Muscle of back (tissue), 13 donors: Measurements from ENCODE around the gene HGD. TPM values are rescaled to one million over a fixed set of nuclear protein-coding genes. Genes with fewer than 3 reads are reported as not detected.
A peak's percentile ranks its signal among the peaks of the same experiment; 100 is the strongest.
"Not testable (repeated sequence)": the region's sequence is repeated elsewhere in the genome, so short reads cannot be mapped to it uniquely, and the experiment has no call there.

Experiments
- DNase-seq, 3 donors: peaks; one replicate each; pipeline versions ENCODE4 v3.0.0 to v3.0.0-alpha.2; 2013
- long read RNA-seq, 9 donors: transcript quantifications; one replicate each; lab custom pipeline, GENCODE V29; 2026
- polyA plus RNA-seq, 10 donors: library from polyadenylated mRNA; unstranded; fragments of 120-200 nt; gene quantifications; one replicate each; pipeline ENCODE4 v1.2.1, GENCODE V29; 2013; ENCODE audit not compliant: insufficient read length in 10 of 10

Gene HGD, protein sequence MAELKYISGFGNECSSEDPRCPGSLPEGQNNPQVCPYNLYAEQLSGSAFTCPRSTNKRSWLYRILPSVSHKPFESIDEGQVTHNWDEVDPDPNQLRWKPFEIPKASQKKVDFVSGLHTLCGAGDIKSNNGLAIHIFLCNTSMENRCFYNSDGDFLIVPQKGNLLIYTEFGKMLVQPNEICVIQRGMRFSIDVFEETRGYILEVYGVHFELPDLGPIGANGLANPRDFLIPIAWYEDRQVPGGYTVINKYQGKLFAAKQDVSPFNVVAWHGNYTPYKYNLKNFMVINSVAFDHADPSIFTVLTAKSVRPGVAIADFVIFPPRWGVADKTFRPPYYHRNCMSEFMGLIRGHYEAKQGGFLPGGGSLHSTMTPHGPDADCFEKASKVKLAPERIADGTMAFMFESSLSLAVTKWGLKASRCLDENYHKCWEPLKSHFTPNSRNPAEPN
- polyA plus RNA-seq = under 1 TPM in 6 of 10 donors, not detected in 4; 0.10 to 0.53 (median 0.22) TPM
- long read RNA-seq, donor 1 = 0 reads
- long read RNA-seq, donor 2 = 0 reads
- long read RNA-seq, donor 3 = 0 reads
- long read RNA-seq, donor 4 = 0 reads
- long read RNA-seq, donor 5 = 0 reads
- long read RNA-seq, donor 6 = 0 reads
- long read RNA-seq, donor 7 = 0 reads
- long read RNA-seq, donor 8 = 0 reads
- long read RNA-seq, donor 9 = 0 reads

DNA sequence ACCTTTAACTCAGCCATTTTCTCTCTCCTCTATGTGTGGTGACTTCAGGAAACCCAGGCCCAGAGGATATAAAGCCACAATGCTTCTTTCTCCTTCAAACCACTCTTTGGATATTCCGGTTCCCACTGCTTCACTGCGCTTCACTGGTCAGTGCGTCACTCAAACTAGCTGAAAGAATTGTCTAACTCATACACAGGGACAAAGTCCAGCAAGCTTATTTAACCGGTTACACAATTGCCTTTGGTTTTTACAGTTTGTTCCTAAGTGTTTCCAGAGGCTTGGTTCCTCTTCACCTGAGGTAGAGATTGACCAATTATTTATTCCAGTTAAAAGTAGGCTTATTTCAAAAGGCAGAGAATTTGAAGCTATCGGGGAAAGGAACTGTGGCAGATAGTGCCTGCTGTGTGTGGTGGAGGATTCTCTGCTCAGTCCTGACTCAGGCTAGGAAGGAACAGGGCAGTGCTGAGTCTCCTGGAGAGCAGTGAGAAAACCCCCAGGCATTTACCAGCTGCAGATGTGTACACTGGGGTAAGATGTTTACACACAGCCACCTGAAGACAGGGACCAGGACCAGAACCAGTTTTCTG lies at the start of gene HGD:
TSS of gene HGD (minus strand) at position 145 of the 587 bp plus-strand sequence. CDS start at position 17, 128 bp downstream.
- DNase-seq = no peak

DNA sequence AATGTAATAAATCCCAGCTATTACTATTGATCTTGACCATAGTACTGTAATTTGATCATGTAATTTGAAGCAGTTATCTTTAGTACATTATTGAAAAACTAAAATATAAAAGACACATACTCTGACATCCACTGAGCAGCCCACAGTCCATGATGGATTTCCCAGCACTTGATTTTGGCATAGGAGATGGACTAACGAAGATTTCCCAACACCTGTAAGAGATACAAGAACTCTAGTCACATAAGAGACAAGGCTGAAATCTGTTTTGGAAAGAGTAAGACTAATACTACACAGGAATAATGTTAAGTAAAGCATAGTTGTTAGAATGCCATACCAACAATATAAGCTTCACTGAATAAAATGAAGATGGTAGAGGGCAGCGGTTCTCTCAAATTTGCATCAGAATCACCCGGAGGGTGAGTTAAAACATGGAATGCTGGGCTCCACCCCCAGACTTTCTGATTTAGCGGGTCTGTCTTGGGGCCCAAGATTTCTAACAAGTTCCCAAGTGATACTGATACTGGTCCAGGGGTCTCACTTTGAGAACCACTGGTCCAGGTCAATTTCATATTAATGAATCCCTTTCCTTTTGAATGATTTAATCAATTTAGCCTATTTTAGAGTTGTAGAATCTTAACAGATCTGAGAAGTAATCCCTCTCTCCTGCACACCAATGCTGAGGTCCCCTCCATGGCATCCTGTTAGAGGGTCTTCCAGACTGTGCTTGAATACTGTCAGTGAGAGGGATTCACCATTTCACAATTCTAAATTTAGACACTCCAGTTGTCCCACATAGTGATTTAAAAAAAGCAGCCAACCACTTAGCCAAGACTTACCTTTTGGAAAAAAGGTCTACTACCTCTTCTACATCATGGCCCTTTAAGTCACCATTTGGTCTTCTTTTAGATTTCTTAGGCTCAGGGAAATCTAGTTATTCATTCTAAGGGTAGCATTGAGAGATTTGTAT lies 48.8 kb upstream of the HGD start:
- DNase-seq = no peak

DNA sequence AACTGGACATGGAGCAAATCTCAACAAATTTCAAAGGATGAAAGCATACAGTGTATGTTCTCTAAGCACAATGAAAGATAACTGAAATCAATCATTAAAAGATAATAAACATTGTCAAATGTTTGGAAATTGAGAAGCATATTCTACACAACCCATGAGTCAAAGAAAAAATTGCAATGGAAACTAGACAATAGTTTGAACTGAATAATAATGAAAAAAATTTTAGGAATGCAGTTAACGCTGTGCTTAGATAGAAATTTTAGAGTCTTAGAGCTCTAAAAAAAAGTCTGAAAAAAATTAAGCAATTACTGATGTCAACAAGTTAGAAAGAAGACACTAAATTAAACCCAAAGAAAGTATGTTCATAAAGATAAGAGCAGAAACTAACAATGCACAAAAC lies 44.8 kb upstream of the HGD start:
- no peak for DNase-seq

DNA sequence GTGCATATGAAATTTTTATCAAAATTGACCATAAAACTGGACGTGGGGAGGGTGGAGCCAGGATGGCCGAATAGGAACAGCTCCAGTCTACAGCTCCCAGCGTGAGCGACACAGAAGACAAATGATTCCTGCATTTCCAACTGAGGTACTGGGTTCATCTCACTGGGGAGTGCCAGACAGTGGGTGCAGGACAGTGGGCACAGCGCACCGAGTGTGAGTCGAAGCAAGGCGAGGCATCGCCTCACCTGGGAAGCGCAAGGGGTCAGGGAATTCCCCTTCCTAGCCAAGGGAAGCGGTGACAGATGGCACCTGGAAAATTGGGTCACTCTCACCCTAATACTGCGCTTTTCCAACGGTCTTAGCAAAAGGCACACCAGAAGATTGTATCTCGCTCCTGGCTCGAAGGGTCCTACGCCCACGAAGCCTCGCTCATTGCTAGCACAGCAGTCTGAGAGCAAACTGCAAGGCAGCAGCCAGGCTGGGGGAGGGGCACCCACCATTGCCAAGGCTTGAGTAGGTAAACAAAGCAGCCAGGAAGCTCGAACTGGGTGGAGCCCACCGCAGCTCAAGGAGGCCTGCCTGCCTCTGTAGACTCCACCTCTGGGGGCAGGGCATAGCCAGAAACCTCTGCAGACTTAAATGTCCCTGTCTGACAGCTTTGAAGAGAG lies 37.3 kb upstream of the HGD start:
- not testable (repeated sequence) for DNase-seq

DNA sequence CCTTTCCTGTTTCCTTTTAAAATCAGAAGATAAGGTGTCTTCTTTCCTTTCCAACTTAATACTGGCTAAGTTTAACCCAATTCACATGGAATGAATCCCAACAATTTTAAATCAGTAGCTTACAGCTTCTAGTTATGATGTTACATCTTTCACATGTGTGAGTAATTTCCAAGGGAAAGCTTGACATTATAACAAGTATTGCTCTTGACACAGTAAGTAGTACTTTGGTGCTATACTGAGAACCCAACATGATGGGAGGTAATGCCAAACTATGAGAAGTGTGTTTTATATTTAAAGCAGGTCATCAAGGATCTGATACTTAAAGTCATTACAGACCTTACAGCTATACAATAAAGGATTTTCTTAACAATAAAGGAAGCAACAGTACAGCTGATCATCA lies 31.2 kb upstream of the HGD start:
- DNase-seq = no peak

DNA sequence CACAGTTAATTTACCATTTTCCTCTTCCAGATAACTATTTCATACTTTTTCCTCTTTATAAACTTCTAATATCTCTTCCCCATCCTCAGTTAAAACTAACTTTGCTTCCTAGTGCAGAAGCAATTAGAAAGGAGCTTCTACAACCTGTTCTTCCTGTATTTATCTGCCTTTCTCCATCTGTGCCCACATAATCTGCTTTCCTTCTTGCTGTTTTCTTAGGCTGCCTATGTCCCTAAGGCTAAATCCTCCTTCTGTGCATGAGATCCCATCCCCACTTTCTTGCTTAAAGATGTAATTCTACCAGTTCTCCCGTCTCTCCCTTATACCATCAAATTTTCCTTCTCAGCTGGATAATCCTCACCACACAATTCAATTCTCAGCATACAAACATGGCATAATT lies 28.3 kb upstream of the HGD start:
- DNase-seq = no peak

DNA sequence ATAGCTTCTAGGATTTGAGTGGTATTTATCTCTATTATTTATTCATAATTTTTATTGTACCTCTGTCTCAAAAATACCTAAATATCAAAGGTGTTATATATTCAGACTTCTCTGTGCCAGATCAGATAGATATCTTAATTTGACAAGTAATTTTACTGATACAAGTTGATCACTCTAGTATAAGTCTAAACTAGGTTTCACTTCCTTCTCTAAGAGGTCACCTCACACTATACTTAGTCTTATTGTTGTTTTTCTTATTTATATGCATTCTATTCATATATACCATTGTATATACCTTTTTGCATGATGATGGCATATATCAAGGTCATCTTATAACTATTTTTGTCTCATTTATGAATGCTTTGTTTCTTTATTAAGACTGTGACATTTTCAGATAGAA lies 26.4 kb upstream of the HGD start:
- DNase-seq = no peak

DNA sequence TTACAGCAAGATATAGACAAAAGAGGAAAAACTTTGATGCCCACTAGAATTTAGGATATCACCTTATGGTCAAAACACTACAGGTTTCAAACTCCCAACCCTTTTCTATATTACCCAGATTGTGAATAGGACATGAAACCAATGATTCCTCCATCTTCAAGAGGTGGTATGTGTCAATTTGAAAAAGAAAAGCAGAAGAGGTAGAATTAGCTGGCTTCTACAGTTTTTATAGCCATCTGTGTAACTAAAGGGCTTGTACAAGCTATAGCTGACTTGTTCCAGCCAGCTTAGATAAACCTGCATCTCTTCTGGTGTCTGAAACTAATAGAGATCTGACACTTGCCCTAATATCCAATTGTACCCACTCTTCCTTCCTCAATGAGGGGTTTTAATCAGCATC lies 24.9 kb upstream of the HGD start:
- DNase-seq = no peak

DNA sequence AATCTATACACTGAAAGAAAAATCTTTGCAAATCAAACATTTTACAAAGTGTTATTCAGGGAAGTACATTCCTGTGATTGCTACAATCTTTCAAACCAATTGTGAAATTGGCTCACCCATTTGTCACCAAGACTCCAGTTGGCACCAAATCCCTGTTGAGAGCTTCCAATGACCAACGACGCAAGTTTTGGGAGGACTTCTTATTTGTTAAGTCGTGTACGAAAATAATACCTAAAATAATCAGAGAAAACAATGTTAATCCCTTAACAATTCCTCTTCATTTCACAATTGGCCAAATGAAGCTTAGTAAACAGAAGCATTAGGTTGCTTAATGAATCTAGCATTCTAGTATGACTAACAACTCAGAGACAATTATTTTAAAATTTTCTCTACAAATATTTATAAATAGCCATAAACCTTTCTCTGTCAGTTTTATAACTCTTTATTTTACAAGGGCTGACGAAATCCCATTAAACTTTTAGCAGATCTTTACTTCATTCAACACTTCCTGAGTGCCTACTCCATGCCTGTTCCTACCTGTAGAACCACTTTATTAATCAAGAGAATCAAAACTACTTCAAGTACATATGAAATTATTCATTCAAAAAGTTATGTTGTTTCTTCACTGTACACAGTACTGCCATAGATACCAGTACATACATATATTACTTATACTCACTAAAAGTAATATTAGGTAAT lies 24.0 kb upstream of the HGD start:
- no peak for DNase-seq

DNA sequence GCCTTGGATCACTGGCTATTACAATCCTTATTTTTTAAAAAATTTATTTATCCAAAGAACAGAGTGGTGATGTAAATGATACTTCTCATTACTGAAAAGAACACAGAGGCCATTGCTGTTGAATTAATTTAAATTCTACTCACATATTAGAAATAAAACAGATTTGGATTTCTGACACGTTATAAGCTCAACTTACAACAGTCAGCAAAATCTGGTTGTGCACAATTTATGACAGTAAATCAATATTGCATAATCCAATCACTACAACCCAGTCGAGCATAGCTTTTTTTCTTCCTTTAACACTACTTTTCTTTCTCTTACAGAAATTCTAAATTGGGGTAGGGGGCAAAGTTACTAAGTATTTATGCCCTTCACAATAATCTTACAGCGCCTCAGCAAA lies 17.3 kb upstream of the HGD start:
- no peak for DNase-seq

DNA sequence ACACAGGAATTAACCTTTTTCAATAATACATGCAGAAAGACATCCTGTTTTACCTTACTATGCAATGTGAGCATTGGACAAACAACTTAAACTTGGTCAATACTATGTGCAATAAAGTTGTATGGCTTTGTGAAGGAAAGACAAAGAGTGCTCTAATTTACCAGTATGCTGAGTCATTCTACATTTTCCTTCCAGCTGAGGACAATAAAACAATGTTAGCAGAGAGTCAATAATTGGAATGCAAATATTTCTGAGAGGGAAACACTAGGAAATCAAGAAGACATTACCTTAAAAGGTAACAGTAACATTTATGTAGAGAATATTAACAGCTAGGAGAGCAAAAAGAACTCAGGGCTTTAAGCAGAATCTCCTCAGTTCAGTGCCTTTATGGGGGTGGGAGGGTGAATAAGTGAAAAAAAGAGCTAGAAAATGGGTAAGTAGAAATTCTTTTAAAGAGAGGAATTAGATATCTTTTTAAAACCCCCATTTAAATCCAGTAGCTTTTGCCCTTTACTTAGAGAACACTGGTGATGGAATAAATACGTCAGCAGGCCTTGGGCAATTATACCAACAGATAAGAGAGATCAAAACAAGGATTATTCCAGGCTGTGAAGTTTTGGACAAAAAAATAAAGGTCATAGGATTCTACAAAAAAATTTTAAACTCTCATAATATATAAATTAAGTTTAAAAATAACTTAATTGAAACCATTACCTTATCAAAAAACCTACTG lies 11.6 kb upstream of the HGD start:
- DNase-seq = peak in 1 of 3 donors; percentile 21

DNA sequence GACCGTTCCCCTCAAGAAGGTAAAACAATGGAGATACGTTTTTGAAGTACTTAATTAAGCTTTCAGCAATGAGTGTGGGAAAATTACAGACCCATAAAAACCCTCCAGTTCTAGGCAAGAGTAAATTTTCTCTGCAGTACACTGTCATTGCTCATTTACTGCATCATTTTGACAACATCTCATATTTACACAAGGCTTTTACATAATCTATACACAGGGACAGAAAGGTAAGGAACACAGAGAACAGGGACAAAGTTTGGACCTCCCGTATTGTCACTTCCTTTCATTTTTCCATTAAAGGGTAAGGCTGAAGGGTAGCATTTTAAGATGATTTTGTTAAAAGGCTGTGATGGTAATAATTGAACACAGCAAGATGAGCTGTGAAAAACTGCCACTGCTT lies 7.4 kb upstream of the HGD start:
- DNase-seq = no peak

DNA sequence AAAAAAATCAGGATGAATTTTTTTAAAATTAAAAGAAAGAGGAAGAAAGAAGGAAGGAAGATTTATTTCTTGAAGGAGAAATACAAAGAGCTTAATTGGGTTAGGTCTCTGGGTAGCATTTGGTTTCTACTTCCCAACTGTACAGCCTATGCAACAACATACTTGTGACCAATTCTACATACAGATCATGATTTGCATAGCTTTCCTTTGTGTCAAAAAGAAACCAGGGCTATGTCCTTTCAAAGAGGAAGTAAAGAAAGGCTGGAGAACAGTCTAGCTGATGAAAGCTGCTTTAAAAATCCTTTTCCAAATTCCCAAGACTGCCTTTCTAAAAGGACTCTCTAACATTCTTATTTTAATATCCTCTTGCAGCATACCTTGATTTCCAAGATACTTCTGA lies 6.1 kb upstream of the HGD start:
- DNase-seq = peak in 2 of 3 donors; percentile 9 to 49

DNA sequence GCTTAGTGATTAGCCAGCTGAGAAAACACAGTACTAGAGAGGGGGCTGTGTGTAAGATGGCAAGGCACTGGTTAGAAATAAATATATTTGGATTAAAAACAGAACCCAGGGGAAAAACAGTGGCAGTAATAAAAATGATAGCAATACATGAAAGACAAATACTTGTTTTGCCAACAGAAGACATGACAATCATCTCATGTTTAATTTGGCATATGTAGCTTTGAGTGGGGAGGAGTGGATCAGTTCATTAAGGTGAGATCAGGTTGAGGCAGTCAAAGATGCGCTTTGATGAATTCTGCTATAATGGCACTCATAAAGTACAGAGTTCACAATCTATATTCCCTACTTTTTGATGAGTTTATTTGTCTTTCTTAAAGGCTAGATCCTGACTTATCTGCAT lies 3.4 kb upstream of the HGD start:
- no peak for DNase-seq

DNA sequence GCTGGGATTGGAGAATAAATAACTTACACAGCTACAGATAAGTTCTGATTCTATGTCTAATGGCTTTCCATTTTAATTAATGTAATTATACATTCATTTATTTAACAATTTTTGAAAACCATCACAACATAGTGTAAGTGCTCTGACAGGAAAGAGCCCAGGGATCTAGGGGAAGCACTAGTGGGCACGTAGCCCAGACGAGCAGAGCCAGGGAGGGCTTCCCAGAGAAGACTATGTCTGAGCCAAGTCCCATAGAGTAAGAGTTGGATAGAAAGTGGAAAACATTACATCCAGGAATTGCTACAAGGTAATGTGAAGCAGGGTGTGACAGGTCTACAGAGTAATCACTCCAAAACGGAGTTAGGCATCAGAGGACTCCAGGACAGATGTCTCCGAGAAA lies 2.9 kb upstream of the HGD start:
- peak in 1 of 3 donors; percentile 5 for DNase-seq

DNA sequence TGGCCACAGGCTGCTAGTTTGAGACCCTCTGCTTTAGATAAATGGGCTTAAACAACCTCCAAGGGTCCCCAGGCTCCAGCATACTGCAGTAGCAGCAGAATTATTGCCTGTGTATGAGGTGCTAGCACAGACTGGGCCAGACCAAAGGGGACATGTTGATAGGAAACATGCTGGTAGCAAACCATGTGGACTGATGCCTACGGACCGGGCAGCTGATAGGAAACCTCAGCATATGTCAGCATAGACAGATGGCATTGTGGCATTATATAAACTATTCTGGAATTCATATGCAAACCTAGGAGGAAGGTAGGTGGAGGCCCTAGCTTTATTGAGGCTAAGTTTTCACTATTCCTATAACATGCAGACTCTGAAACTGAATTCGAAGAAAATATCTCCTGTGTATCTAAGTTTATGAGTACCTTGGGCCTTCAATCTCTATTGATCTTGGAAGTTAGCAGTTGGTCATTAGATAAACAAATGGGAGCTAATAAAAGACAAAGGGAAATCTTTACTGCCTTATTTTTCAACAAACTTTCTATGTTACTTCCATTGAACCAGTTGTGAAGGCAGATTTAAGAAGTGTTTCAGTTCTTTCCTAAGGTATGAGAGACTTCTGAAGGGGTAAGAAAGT lies 1.7 kb upstream of the HGD start:
- DNase-seq = no peak

DNA sequence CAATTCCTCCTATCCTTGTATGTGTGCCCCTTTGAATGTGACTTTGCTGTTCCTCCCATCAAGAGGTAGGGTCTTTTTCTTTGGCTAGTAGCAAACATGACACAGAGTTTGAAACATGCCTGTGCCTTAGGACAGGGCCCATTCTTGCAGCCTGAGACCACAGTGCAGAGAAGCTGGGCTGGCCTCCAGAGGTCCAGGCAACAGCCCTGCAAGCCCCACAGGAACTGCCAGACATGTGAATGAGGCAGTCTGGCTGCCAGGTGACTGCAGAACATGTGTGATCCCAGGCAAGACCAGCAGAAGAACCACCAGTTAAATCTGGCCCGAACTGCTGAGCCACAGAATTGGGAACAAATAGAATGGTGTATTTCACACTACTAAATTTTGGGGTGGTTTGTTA lies 1.2 kb upstream of the HGD start:
- no peak for DNase-seq

DNA sequence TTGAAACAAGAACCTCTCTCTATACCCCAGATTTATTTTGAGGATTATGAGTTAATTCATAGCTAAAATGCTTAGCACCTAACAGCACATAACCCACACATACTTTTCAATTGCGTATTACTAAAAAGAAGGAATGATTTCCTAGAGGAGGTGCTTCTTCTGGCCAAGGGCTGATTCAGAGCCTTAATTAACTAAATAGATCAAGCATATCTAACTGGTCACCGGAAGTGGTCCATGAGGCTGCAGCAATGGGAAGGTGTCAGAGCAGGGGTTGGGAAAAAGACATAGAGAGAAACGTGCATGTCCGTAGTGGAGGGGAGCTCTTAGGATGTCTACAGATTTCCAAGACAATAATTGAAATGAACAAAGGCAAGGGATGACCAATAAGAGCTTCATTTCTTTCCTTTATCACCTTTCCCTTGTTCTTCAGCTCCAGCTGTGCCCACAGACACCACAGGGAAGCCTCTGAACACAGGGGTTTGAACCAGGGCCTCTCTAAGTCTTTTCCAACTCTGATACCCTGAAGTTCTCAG lies 467 bp downstream of the HGD start:
- no peak for DNase-seq

DNA sequence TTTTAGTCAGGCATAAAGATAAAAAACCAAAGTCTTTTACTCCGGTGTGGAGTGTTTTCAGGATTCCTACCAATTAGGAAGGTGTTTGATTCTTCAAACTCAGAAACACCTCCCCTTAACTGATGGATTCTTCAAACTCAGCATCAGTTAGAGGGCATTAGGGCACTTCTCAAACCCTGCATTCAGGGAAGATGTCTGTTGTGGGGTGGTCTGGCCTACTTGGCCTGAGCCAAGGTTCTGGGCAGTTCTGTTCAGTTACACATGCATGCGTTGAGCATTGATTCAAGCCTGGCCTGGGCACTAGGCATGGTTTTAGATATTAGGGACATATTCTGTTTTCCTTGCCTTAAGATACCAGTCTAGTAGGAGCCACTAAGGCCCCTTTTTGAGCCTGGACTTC lies 1.0 kb downstream of the HGD start:
- no peak for DNase-seq
